SK-N-SH (cell line): ENCODE data around the gene CD164L2. TPM values are rescaled to one million over a fixed set of nuclear protein-coding genes. Genes with fewer than 3 reads are reported as not detected.

Source experiments
- CTCF ChIA-PET: fragments of 300-600, 350-600 bp; formaldehyde crosslinking; extraction: SDS; loops from one replicate; lab custom pipeline; 2021; lab: Yijun Ruan, JAX
- POLR2A ChIA-PET: fragments of 350-600 bp; sonication (Branson Sonifier 250); formaldehyde crosslinking; extraction: SDS; loops from one replicate; lab custom pipeline; 2020; ENCODE audit warnings: antibody characterized with exemption, inconsistent platforms; lab: Yijun Ruan, JAX
- DNase-seq: peaks from one replicate; pipeline ENCODE4 v3.0.0; 2012
- H2AFZ ChIP-seq: fragments of 200-600 bp; sonication (generic); 2 replicates; pipeline ENCODE4 v1.8.1; 2016; ENCODE audit warnings: antibody characterized with exemption, mild to moderate bottlenecking, low read depth
- H3F3A ChIP-seq: fragments of 200-600 bp; sonication (generic); replicated peaks from 2 replicates; pipeline ENCODE3; 2016; ENCODE audit warnings: antibody characterized with exemption, mild to moderate bottlenecking; ENCODE audit not compliant: insufficient read depth
- H3K27ac ChIP-seq, 2 experiments: fragments of 200-500 bp in 1 of 2; fragments of 200-600 bp in 1 of 2; sonication (Bioruptor generic) in 1 of 2; sonication (generic), shearing (Covaris generic) in 1 of 2; 2 replicates each; pipeline versions ENCODE4 v1.5.1 to v1.6.1; 2014 to 2016; ENCODE audit warnings: low read depth in 2 of 2, inconsistent platforms in 1 of 2, low read length in 1 of 2, mild to moderate bottlenecking in 1 of 2, mixed read lengths in 1 of 2
- H3K27me3 ChIP-seq: fragments of 200-600 bp; sonication (generic), shearing (Covaris generic); 2 replicates; pipeline ENCODE4 v1.6.1; 2016; ENCODE audit warnings: mixed run types; ENCODE audit not compliant: insufficient read depth
- H3K36me3 ChIP-seq, 2 experiments: fragments of 200-500 bp in 1 of 2; fragments of 200-600 bp in 1 of 2; sonication (Bioruptor generic) in 1 of 2; sonication (generic) in 1 of 2; replicated peaks in 1 of 2; 2 replicates each; pipeline versions ENCODE3 to v1.5.1; 2014 to 2016; ENCODE audit warnings: low read length in 1 of 2, mild to moderate bottlenecking in 1 of 2; ENCODE audit not compliant: insufficient read depth in 2 of 2, control insufficient read depth in 1 of 2
- H3K4me1 ChIP-seq, 2 experiments: fragments of 200-500 bp in 1 of 2; fragments of 200-600 bp in 1 of 2; sonication (Bioruptor generic) in 1 of 2; sonication (generic), shearing (Covaris generic) in 1 of 2; 2 replicates each; pipeline versions ENCODE4 v1.5.1 to v1.6.1; 2014 to 2016; ENCODE audit warnings: low read depth in 1 of 2, low read length in 1 of 2, mixed run types in 1 of 2; ENCODE audit not compliant: insufficient read depth in 2 of 2, control insufficient read depth in 1 of 2
- H3K4me2 ChIP-seq: fragments of 200-600 bp; sonication (generic), shearing (Covaris generic); 2 replicates; pipeline ENCODE4 v1.6.1; 2017; ENCODE audit warnings: mixed run types
- H3K4me3 ChIP-seq, 2 experiments: fragments of 200-500 bp in 1 of 2; fragments of 200-600 bp in 1 of 2; sonication (Bioruptor generic) in 1 of 2; sonication (generic), shearing (Covaris generic) in 1 of 2; 2 replicates each; pipeline versions ENCODE4 v1.5.1 to v1.8.1; 2014 to 2016; ENCODE audit warnings: low read depth in 2 of 2, inconsistent platforms in 1 of 2, low read length in 1 of 2, mild to moderate bottlenecking in 1 of 2, mixed read lengths in 1 of 2, moderate library complexity in 1 of 2
- H3K79me2 ChIP-seq: fragments of 200-600 bp; sonication (generic); 2 replicates; pipeline ENCODE4 v1.8.1; 2017; ENCODE audit warnings: mild to moderate bottlenecking; ENCODE audit not compliant: insufficient read depth
- H3K9ac ChIP-seq: fragments of 200-600 bp; sonication (generic); 2 replicates; pipeline ENCODE4 v1.6.1; 2017; ENCODE audit warnings: mixed run types
- H3K9me2 ChIP-seq: fragments of 200-600 bp; sonication (generic); 2 replicates; pipeline ENCODE4 v1.6.1; 2017; ENCODE audit warnings: mixed run types
- H3K9me3 ChIP-seq: fragments of 200-600 bp; sonication (generic); 2 replicates; pipeline ENCODE4 v1.6.1; 2017; ENCODE audit warnings: mixed run types, mild to moderate bottlenecking, moderate library complexity
- H4K20me1 ChIP-seq: fragments of 200-600 bp; sonication (generic); 2 replicates; pipeline ENCODE4 v1.6.1; 2017; ENCODE audit warnings: mild to moderate bottlenecking, mixed run types; ENCODE audit not compliant: insufficient read depth
- ELF1 ChIP-seq: IDR thresholded peaks from 2 replicates; pipeline ENCODE4 v1.4.0; 2012
- FOSL2 ChIP-seq: IDR thresholded peaks from 2 replicates; pipeline ENCODE4 v1.4.0; 2012; ENCODE audit warnings: low read depth, mild to moderate bottlenecking, moderate library complexity, borderline replicate concordance
- FOXJ3 ChIP-seq: sonication (generic); formaldehyde crosslinking; IDR thresholded peaks from 2 replicates; pipeline ENCODE4 v1.5.1; 2020; ENCODE audit warnings: mild to moderate bottlenecking, missing genetic modification reagents
- GATA2 ChIP-seq: sonication (generic); formaldehyde crosslinking; IDR thresholded peaks from 2 replicates; pipeline ENCODE4 v1.5.0; 2020; ENCODE audit warnings: mild to moderate bottlenecking, missing genetic modification reagents
- MEF2A ChIP-seq: IDR thresholded peaks from 2 replicates; pipeline ENCODE4 v1.4.0; 2012; ENCODE audit warnings: low read depth, borderline replicate concordance
- MXI1 ChIP-seq: IDR thresholded peaks from 2 replicates; pipeline ENCODE4 v1.6.1; 2012; ENCODE audit warnings: mild to moderate bottlenecking, low read depth, low read length, improper control_type of control experiment
- NRF1 ChIP-seq: IDR thresholded peaks from 2 replicates; pipeline ENCODE4 v1.6.1; 2012; ENCODE audit warnings: low read depth, mild to moderate bottlenecking, low read length
- POLR2AphosphoS5 ChIP-seq: IDR thresholded peaks from 2 replicates; pipeline ENCODE4 v1.6.1; 2012; ENCODE audit warnings: low read depth, low read length
- RAD21 ChIP-seq: IDR thresholded peaks from 2 replicates; pipeline ENCODE4 v1.6.1; 2012; ENCODE audit warnings: mild to moderate bottlenecking, low read length
- RCOR1 ChIP-seq: fragments of 150-350 bp; IDR thresholded peaks from 2 replicates; pipeline ENCODE4 v1.6.1; 2017; ENCODE audit warnings: antibody characterized with exemption, low read length
- RFX5 ChIP-seq: IDR thresholded peaks from 2 replicates; pipeline ENCODE4 v1.6.1; 2012; ENCODE audit warnings: mild to moderate bottlenecking, improper control_type of control experiment, low read length
- SIN3A ChIP-seq: IDR thresholded peaks from 2 replicates; pipeline ENCODE4 v1.6.1; 2012; ENCODE audit warnings: low read depth, mild to moderate bottlenecking, low read length, moderate library complexity, borderline replicate concordance
- SMC3 ChIP-seq: IDR thresholded peaks from 2 replicates; pipeline ENCODE4 v1.6.1; 2012; ENCODE audit warnings: low read depth, low read length, improper control_type of control experiment
- TCF12 ChIP-seq: IDR thresholded peaks from 2 replicates; pipeline ENCODE4 v1.4.0; 2012
- TEAD4 ChIP-seq: IDR thresholded peaks from 2 replicates; pipeline ENCODE4 v1.4.0; 2012; ENCODE audit warnings: mild to moderate bottlenecking, borderline replicate concordance; ENCODE audit not compliant: insufficient read depth
- USF2 ChIP-seq: fragments of 150-350 bp; IDR thresholded peaks from 2 replicates; pipeline ENCODE4 v1.6.1; 2017; ENCODE audit warnings: antibody characterized with exemption, low read length, low read depth, borderline replicate concordance
- ZBTB33 ChIP-seq: IDR thresholded peaks from 2 replicates; pipeline ENCODE4 v1.4.0; 2012; ENCODE audit warnings: low read depth, borderline replicate concordance
- WGBS: methylation state at CpG from one replicate; pipeline ENCODE4 v1.1.6; 2017; ENCODE audit warnings: low lambda C conversion rate; 5-methylcytosine and 5-hydroxymethylcytosine counted together
- polyA plus RNA-seq, 3 experiments: library from polyadenylated mRNA; depleted of rRNA; stranded (reverse); fragments of >200 nt; gene quantifications; 2 replicates each; pipeline ENCODE4 v1.2.3, GENCODE V29; 2012
- TF ChIP-seq, protein P1 (sequence below): fragments of 150-350 bp; IDR thresholded peaks from 2 replicates; pipeline ENCODE4 v1.6.1; 2016; ENCODE audit warnings: mild to moderate bottlenecking, low read depth, low read length
- TF ChIP-seq, protein P2 (sequence below): IDR thresholded peaks from 2 replicates; pipeline ENCODE4 v1.6.1; 2012; ENCODE audit warnings: mild to moderate bottlenecking, low read depth, low read length, moderate library complexity

Gene CD164L2
- polyA plus RNA-seq, 1 of the 3 experiments (the other 2 are of a cell fraction): 0.05 TPM

- Histone ChIP-seq H3F3A (no peaks in the 10 kb centered on the region), H3K4me1 (peaks cover 0 to 5% of the 10 kb centered on the region in 2 experiments; a peak in 1 of 4 replicates), H3K4me2 (no peak overlapping the region), H3K9ac (no peak overlapping the region), H3K9me3 (no peaks in the 10 kb centered on the region), H4K20me1 (no peaks in the 10 kb centered on the region), H3K27me3 (no peaks in the 10 kb centered on the region), H3K79me2 (no peaks in the 10 kb centered on the region), H3K36me3 (peaks cover 4 to 10% of the 10 kb centered on the region in 2 experiments), H3K9me2 (no peaks in the 10 kb centered on the region), H2AFZ (no peak overlapping the region), H3K27ac (no peak overlapping the region), H3K4me3 (no peak overlapping the region)
- no peak for DNase-seq
- 96% methylated on average over 9 of the region's 13 CpGs for WGBS
- ChIA-PET POLR2A (interaction anchor here (1.6 kb wide), 1 partner anchor 9 kb away, joined by 3 read pairs; no protein-coding TSS in a partner anchor), CTCF (interaction anchor here (0.9 to 12.3 kb wide), 12 partner anchors 10 to 259 kb away, joined by 3 to 219 read pairs (median 26); partner anchors contain the start of genes CD164L2, MAP3K6 and SYTL1)
- TF ChIP-seq ELF1: no peak
- no peak for TF ChIP-seq TEAD4
- TF ChIP-seq SMC3: no peak
- TF ChIP-seq RAD21: no peak
- TF ChIP-seq TCF12: no peak
- no peak for TF ChIP-seq MEF2A
- TF ChIP-seq MXI1: no peak
- no peak for TF ChIP-seq NRF1
- no peak for TF ChIP-seq ZBTB33
- no peak for TF ChIP-seq RFX5
- TF ChIP-seq GATA2 (CRISPR knock-in tag): no peak
- TF ChIP-seq, protein P1, sequence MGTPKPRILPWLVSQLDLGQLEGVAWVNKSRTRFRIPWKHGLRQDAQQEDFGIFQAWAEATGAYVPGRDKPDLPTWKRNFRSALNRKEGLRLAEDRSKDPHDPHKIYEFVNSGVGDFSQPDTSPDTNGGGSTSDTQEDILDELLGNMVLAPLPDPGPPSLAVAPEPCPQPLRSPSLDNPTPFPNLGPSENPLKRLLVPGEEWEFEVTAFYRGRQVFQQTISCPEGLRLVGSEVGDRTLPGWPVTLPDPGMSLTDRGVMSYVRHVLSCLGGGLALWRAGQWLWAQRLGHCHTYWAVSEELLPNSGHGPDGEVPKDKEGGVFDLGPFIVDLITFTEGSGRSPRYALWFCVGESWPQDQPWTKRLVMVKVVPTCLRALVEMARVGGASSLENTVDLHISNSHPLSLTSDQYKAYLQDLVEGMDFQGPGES: no peak
- no peak for TF ChIP-seq FOSL2
- TF ChIP-seq POLR2AphosphoS5: no peak
- no peak for TF ChIP-seq SIN3A
- TF ChIP-seq FOXJ3 (CRISPR knock-in tag): no peak
- TF ChIP-seq USF2: no peak
- no peak for TF ChIP-seq RCOR1
- TF ChIP-seq, protein P2, sequence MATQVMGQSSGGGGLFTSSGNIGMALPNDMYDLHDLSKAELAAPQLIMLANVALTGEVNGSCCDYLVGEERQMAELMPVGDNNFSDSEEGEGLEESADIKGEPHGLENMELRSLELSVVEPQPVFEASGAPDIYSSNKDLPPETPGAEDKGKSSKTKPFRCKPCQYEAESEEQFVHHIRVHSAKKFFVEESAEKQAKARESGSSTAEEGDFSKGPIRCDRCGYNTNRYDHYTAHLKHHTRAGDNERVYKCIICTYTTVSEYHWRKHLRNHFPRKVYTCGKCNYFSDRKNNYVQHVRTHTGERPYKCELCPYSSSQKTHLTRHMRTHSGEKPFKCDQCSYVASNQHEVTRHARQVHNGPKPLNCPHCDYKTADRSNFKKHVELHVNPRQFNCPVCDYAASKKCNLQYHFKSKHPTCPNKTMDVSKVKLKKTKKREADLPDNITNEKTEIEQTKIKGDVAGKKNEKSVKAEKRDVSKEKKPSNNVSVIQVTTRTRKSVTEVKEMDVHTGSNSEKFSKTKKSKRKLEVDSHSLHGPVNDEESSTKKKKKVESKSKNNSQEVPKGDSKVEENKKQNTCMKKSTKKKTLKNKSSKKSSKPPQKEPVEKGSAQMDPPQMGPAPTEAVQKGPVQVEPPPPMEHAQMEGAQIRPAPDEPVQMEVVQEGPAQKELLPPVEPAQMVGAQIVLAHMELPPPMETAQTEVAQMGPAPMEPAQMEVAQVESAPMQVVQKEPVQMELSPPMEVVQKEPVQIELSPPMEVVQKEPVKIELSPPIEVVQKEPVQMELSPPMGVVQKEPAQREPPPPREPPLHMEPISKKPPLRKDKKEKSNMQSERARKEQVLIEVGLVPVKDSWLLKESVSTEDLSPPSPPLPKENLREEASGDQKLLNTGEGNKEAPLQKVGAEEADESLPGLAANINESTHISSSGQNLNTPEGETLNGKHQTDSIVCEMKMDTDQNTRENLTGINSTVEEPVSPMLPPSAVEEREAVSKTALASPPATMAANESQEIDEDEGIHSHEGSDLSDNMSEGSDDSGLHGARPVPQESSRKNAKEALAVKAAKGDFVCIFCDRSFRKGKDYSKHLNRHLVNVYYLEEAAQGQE: no peak
Observed at GRCh38 chr1:27356277-27356618, 26.9 kb downstream of the CD164L2 start.
